Prostate gland (tissue), 2 donors: ENCODE measurements around the gene TCERG1L. TPM values are rescaled to one million over a fixed set of nuclear protein-coding genes. Genes with fewer than 3 reads are reported as not detected.

Source experiments
- DNase-seq: peaks from one replicate; pipeline ENCODE4 v3.0.0-alpha.2; 2019; ENCODE audit warnings: low spot score
- H3K27ac ChIP-seq, 2 donors: fragments of 200-600 bp; sonication (generic); 2 replicates each; pipeline ENCODE4 v1.5.1; 2017 to 2019
- H3K27me3 ChIP-seq: fragments of 200-600 bp; sonication (generic); replicated peaks from 2 replicates; pipeline ENCODE4 v1.5.1; 2019; ENCODE audit not compliant: insufficient read depth
- H3K36me3 ChIP-seq, 2 donors: fragments of 200-600 bp; sonication (generic); 1 replicate in 1 of 2; 2 replicates in 1 of 2; pipeline versions ENCODE4 v1.5.1 to v1.8.1; 2017 to 2019
- H3K4me1 ChIP-seq: fragments of 200-600 bp; sonication (generic); replicated peaks from 2 replicates; pipeline ENCODE4 v1.5.1; 2019
- H3K4me3 ChIP-seq, 2 donors: fragments of 200-600 bp; sonication (generic); 2 replicates each; pipeline ENCODE4 v1.5.1; 2017 to 2019
- H3K9me3 ChIP-seq: fragments of 200-600 bp; sonication (generic); 2 replicates; pipeline ENCODE4 v1.5.1; 2017
- CTCF ChIP-seq, 4 experiments: fragments of 200-600 bp in 2 of 4; fragments of 450-650 bp in 2 of 4; sonication (generic) in 2 of 4; IDR thresholded peaks; 1 replicate in 3 of 4; 2 replicates in 1 of 4; pipeline ENCODE4 v1.5.1; 2016 to 2019; ENCODE audit warnings: antibody characterized with exemption in 4 of 4, mild to moderate bottlenecking in 2 of 4, moderate library complexity in 2 of 4
- POLR2A ChIP-seq: fragments of 450-650 bp; IDR thresholded peaks from one replicate; pipeline ENCODE4 v1.6.1; 2016; ENCODE audit warnings: antibody characterized with exemption, mild to moderate bottlenecking
- POLR2AphosphoS5 ChIP-seq: sonication (generic); formaldehyde crosslinking; IDR thresholded peaks from one replicate; pipeline ENCODE4 v1.6.1; 2017; ENCODE audit warnings: antibody characterized with exemption
- WGBS: methylation state at CpG from one replicate; pipeline ENCODE4 v1.1.5; 2018; 5-methylcytosine and 5-hydroxymethylcytosine counted together
- intact Hi-C: fragments of 100-400 bp; cut with DNase I; formaldehyde crosslinking; loops from one replicate; pipeline ENCODE4 v1.14.2; 2022
- total RNA-seq, 2 donors: library from RNA; depleted of rRNA; stranded (reverse); fragments of >200 nt; gene quantifications; one replicate each; pipeline ENCODE4 v1.1.0, GENCODE V29; 2016

TCERG1L gene
- total RNA-seq, 2 donors from 2014 or later, result 0.23 to 4.0 TPM

GRCh38 chr10:131173484-131174210 lies 137.9 kb downstream of the TCERG1L start:
- H3K36me3 ChIP-seq, result no peaks in the 10 kb centered on the region
- H3K4me3 ChIP-seq, result no peak overlapping the region
- TF ChIP-seq POLR2A, result no peak
- TF ChIP-seq POLR2AphosphoS5, result no peak
- no peak for TF ChIP-seq CTCF (IDR thresholded peaks at IDR 0.05)
- intact Hi-C loops, result no loop called here
- H3K9me3 ChIP-seq, result no peaks in the 10 kb centered on the region
- no peaks in the 10 kb centered on the region for H3K4me1 ChIP-seq
- no peak overlapping the region for H3K27ac ChIP-seq
- no peaks in the 10 kb centered on the region for H3K27me3 ChIP-seq
- DNase-seq, result no peak
- WGBS, result 91% methylated on average over 12 of the region's 12 CpGs

GRCh38 chr10:131172433-131172832 lies 139.1 kb downstream of the TCERG1L start:
- Histone ChIP-seq H3K9me3 (no peaks in the 10 kb centered on the region), H3K36me3 (no peaks in the 10 kb centered on the region), H3K4me1 (no peaks in the 10 kb centered on the region), H3K4me3 (no peak overlapping the region), H3K27me3 (no peaks in the 10 kb centered on the region), H3K27ac (no peak overlapping the region)
- TF ChIP-seq POLR2AphosphoS5 (no peak), CTCF (IDR thresholded peaks at IDR 0.05) (no peak), POLR2A (no peak)
- intact Hi-C loops, result no loop called here
- WGBS, result 91% methylated on average over 14 of the region's 14 CpGs
- no peak for DNase-seq

GRCh38 chr10:131169146-131169545 lies 142.4 kb downstream of the TCERG1L start:
- H3K4me3 ChIP-seq, result no peak overlapping the region
- no peaks in the 10 kb centered on the region for H3K9me3 ChIP-seq
- 85% methylated on average over 7 of the region's 7 CpGs for WGBS
- H3K4me1 ChIP-seq, result no peaks in the 10 kb centered on the region
- no peak for DNase-seq
- H3K27ac ChIP-seq, result no peak overlapping the region
- H3K27me3 ChIP-seq, result no peaks in the 10 kb centered on the region
- no peaks in the 10 kb centered on the region for H3K36me3 ChIP-seq
- TF ChIP-seq CTCF (IDR thresholded peaks at IDR 0.05) (no peak), POLR2AphosphoS5 (no peak), POLR2A (no peak)
- intact Hi-C loops, result no loop called here

GRCh38 chr10:131168238-131168875 lies 143.2 kb downstream of the TCERG1L start:
- no peak for DNase-seq
- no peak for TF ChIP-seq CTCF (IDR thresholded peaks at IDR 0.05)
- TF ChIP-seq POLR2A, result no peak
- no peak for TF ChIP-seq POLR2AphosphoS5
- Histone ChIP-seq H3K27me3 (no peaks in the 10 kb centered on the region), H3K9me3 (no peaks in the 10 kb centered on the region), H3K4me3 (no peak overlapping the region), H3K4me1 (no peaks in the 10 kb centered on the region), H3K27ac (no peak overlapping the region), H3K36me3 (no peaks in the 10 kb centered on the region)
- intact Hi-C loops, result no loop called here
- 87% methylated on average over 17 of the region's 17 CpGs for WGBS
